ENCODE data around the gene PDE2A.

Gene PDE2A

DNA sequence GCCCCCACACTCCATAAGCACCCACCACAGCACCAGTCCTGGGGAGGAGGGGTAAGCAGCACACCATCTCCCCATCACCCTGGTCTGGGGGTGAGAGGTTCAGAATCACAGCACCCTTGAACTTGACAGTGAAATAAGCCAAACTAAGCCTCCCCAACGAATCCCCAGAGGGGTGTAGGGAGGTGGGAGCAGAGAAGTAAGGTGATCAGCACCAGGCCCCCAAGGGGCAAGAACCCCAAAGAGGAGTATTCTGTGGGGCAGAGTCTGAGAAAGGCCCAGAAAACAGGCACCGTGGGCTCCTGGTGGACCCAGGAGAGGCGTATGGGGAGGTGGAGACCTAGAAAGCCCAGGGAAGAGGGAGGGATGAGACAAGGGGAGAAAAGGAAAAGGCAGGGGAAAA, 47.1 kb upstream of the PDE2A start:
- H4K20me1 ChIP-seq (ENCODE audit: insufficient read depth, low read length): peaks cover 50% of the 10 kb centered on the region
- peak overlapping the region; percentile 95 for H3K9ac ChIP-seq (ENCODE audit: low read length)
- no peak for TF ChIP-seq EZH2phosphoT487 (IDR thresholded peaks at IDR 0.05; ENCODE audit: low read depth)
- TF ChIP-seq, protein P1, sequence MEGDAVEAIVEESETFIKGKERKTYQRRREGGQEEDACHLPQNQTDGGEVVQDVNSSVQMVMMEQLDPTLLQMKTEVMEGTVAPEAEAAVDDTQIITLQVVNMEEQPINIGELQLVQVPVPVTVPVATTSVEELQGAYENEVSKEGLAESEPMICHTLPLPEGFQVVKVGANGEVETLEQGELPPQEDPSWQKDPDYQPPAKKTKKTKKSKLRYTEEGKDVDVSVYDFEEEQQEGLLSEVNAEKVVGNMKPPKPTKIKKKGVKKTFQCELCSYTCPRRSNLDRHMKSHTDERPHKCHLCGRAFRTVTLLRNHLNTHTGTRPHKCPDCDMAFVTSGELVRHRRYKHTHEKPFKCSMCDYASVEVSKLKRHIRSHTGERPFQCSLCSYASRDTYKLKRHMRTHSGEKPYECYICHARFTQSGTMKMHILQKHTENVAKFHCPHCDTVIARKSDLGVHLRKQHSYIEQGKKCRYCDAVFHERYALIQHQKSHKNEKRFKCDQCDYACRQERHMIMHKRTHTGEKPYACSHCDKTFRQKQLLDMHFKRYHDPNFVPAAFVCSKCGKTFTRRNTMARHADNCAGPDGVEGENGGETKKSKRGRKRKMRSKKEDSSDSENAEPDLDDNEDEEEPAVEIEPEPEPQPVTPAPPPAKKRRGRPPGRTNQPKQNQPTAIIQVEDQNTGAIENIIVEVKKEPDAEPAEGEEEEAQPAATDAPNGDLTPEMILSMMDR (IDR thresholded peaks at IDR 0.05; ENCODE audit: low read depth, low read length): no peak
- H3K9me3 ChIP-seq (ENCODE audit: insufficient read depth, low read length): no peaks in the 10 kb centered on the region
- H3K27ac ChIP-seq (ENCODE audit: low read length): peak overlapping the region; percentile 76
- H3K79me2 ChIP-seq (ENCODE audit: low read length): peaks cover 71% of the 10 kb centered on the region
- peak overlapping the region; percentile 83 for H3K4me3 ChIP-seq (ENCODE audit: low read length)
- peak overlapping the region; percentile 98 for H3K4me2 ChIP-seq (ENCODE audit: low read length)
- H3K36me3 ChIP-seq (replicated peaks; ENCODE audit: low read depth, low read length): peaks cover 40% of the 10 kb centered on the region
- H3K4me1 ChIP-seq (ENCODE audit: low read length): peaks cover 49% of the 10 kb centered on the region
- H2AFZ ChIP-seq (ENCODE audit: low read depth, low read length): no peak overlapping the region
- H3K27me3 ChIP-seq (ENCODE audit: low read depth, low read length): no peaks in the 10 kb centered on the region

DNA sequence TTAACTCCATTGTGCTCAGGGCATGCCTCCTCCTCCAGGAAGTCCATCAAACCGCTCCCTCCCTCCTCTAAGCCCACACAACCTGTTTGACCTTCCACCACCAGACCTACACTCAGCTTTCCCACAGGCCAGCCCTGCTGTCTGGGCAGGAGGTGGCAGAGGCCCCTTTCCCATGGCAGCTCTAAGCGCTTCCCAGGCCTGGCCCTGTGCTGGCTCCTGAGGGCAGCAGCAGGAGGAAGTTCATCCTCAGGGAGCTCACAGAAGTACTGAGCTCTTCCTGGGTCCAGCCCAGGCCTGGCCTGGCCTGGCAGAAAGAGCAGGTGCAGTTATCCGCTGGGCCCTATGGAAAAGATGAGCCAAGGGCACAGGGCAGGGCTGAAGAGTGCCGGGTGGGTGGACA, 46.6 kb upstream of the PDE2A start:
- Histone ChIP-seq H3K79me2 (ENCODE audit: low read length) (peaks cover 73% of the 10 kb centered on the region), H3K9ac (ENCODE audit: low read length) (peak overlapping the region; percentile 95)

DNA sequence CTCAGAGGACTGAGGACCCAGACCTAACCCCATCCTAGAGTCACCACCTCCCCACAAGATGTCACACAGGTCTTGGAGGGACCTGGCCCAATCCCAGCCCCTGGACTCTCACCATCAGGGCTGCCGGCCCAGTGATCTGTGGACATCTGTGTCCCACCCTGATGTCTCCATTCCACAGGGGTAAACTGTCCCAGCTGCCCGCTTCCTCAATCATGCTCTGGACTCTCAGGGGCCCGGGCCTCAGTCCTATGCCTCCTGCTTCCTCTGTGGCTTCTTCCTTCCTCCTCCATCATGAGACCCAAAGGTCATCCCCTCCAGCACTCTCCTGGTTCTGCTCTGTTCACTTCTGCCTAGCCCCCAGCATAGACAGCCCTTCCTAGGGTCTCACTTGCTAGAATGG, 45.8 kb upstream of the PDE2A start:
- peaks cover 45% of the 10 kb centered on the region for H3K4me1 ChIP-seq (ENCODE audit: low read length)

More for the DNA sequence above, 46.6 kb upstream of the PDE2A start:
- Histone ChIP-seq H3K36me3 (replicated peaks; ENCODE audit: low read depth, low read length) (peaks cover 39% of the 10 kb centered on the region), H3K4me3 (ENCODE audit: low read length) (peak overlapping the region; percentile 83), H3K9me3 (ENCODE audit: insufficient read depth, low read length) (no peaks in the 10 kb centered on the region), H2AFZ (ENCODE audit: low read depth, low read length) (no peak overlapping the region), H3K4me1 (ENCODE audit: low read length) (peaks cover 49% of the 10 kb centered on the region), H4K20me1 (ENCODE audit: insufficient read depth, low read length) (peaks cover 52% of the 10 kb centered on the region), H3K27ac (ENCODE audit: low read length) (no peak overlapping the region), H3K4me2 (ENCODE audit: low read length) (peak overlapping the region; percentile 98), H3K27me3 (ENCODE audit: low read depth, low read length) (no peaks in the 10 kb centered on the region)
- TF ChIP-seq EZH2phosphoT487 (IDR thresholded peaks at IDR 0.05; ENCODE audit: low read depth): no peak
- TF ChIP-seq, protein P1 (IDR thresholded peaks at IDR 0.05; ENCODE audit: low read depth, low read length): no peak

GRCh38 chr11:72719551-72719950, 45.3 kb upstream of the PDE2A start:
- H3K27ac ChIP-seq (ENCODE audit: low read length): peak overlapping the region; percentile 48
- peak overlapping the region; percentile 95; the same call in 1 of the 2 replicates for H3K9ac ChIP-seq (ENCODE audit: low read length)
- H3K9me3 ChIP-seq (ENCODE audit: insufficient read depth, low read length): no peaks in the 10 kb centered on the region
- H4K20me1 ChIP-seq (ENCODE audit: insufficient read depth, low read length): peaks cover 60% of the 10 kb centered on the region
- H3K4me1 ChIP-seq (ENCODE audit: low read length): peaks cover 45% of the 10 kb centered on the region
- peaks cover 81% of the 10 kb centered on the region for H3K79me2 ChIP-seq (ENCODE audit: low read length)
- H3K36me3 ChIP-seq (replicated peaks; ENCODE audit: low read depth, low read length): peaks cover 38% of the 10 kb centered on the region
- H3K27me3 ChIP-seq (ENCODE audit: low read depth, low read length): no peaks in the 10 kb centered on the region
- H3K4me3 ChIP-seq (ENCODE audit: low read length): peak overlapping the region; percentile 83
- TF ChIP-seq EZH2phosphoT487 (IDR thresholded peaks at IDR 0.05; ENCODE audit: low read depth): no peak
- TF ChIP-seq, protein P1 (IDR thresholded peaks at IDR 0.05; ENCODE audit: low read depth, low read length): no peak
- peak overlapping the region; percentile 98 for H3K4me2 ChIP-seq (ENCODE audit: low read length)
- H2AFZ ChIP-seq (ENCODE audit: low read depth, low read length): no peak overlapping the region

More for the DNA sequence above, 45.8 kb upstream of the PDE2A start:
- Histone ChIP-seq H3K27me3 (ENCODE audit: low read depth, low read length) (no peaks in the 10 kb centered on the region), H3K4me3 (ENCODE audit: low read length) (peak overlapping the region; percentile 83), H3K36me3 (replicated peaks; ENCODE audit: low read depth, low read length) (peaks cover 37% of the 10 kb centered on the region), H3K79me2 (ENCODE audit: low read length) (peaks cover 77% of the 10 kb centered on the region), H3K4me2 (ENCODE audit: low read length) (peak overlapping the region; percentile 98), H3K27ac (ENCODE audit: low read length) (peak overlapping the region; percentile 48), H3K9me3 (ENCODE audit: insufficient read depth, low read length) (no peaks in the 10 kb centered on the region), H4K20me1 (ENCODE audit: insufficient read depth, low read length) (peaks cover 55% of the 10 kb centered on the region), H2AFZ (ENCODE audit: low read depth, low read length) (no peak overlapping the region), H3K9ac (ENCODE audit: low read length) (peak overlapping the region; percentile 95)
- TF ChIP-seq, protein P1 (IDR thresholded peaks at IDR 0.05; ENCODE audit: low read depth, low read length): no peak
- TF ChIP-seq EZH2phosphoT487 (IDR thresholded peaks at IDR 0.05; ENCODE audit: low read depth): no peak
